Loucy (cell line): ENCODE data around the gene SNX19.

Source experiments
- H2AFZ ChIP-seq: fragments of 200-600 bp; sonication (generic); 2 replicates; pipeline ENCODE4 v1.6.0; 2016; ENCODE audit warnings: antibody characterized with exemption, mild to moderate bottlenecking, low read length, moderate library complexity
- H3F3A ChIP-seq: fragments of 200-600 bp; 2 replicates; pipeline ENCODE4 v1.6.0; 2016; ENCODE audit warnings: antibody characterized with exemption, low read depth, mild to moderate bottlenecking
- H3K27me3 ChIP-seq: fragments of 200-600 bp; sonication (generic); 2 replicates; pipeline ENCODE4 v1.6.1; 2014; ENCODE audit warnings: low read length, mild to moderate bottlenecking; ENCODE audit not compliant: insufficient read depth, poor library complexity, severe bottlenecking
- H3K36me3 ChIP-seq: fragments of 200-600 bp; sonication (generic); 2 replicates; pipeline ENCODE4 v1.6.1; 2016; ENCODE audit warnings: low read length; ENCODE audit not compliant: insufficient read depth
- H3K4me1 ChIP-seq: fragments of 200-600 bp; sonication (generic); 2 replicates; pipeline ENCODE4 v1.5.1; 2014; ENCODE audit warnings: low read length, mild to moderate bottlenecking; ENCODE audit not compliant: insufficient read depth, poor library complexity, severe bottlenecking
- H3K4me2 ChIP-seq: fragments of 200-600 bp; sonication (generic); 2 replicates; pipeline ENCODE4 v1.6.0; 2014; ENCODE audit warnings: antibody characterized with exemption, low read length, low read depth, mild to moderate bottlenecking; ENCODE audit not compliant: poor library complexity, severe bottlenecking
- H3K4me3 ChIP-seq: fragments of 200-600 bp; sonication (generic); 2 replicates; pipeline ENCODE4 v1.5.1; 2014; ENCODE audit warnings: low read length, mild to moderate bottlenecking, mixed read lengths; ENCODE audit not compliant: poor library complexity, severe bottlenecking
- H3K79me2 ChIP-seq: fragments of 200-600 bp; sonication (generic); 2 replicates; pipeline ENCODE4 v1.6.1; 2014; ENCODE audit warnings: low read length; ENCODE audit not compliant: insufficient read depth
- H3K9ac ChIP-seq: fragments of 200-600 bp; sonication (generic); 2 replicates; pipeline ENCODE4 v1.6.0; 2014; ENCODE audit warnings: mild to moderate bottlenecking, low read depth, low read length, moderate library complexity; ENCODE audit not compliant: poor library complexity, severe bottlenecking
- H3K9me2 ChIP-seq: fragments of 200-600 bp; sonication (generic); replicated peaks from 2 replicates; pipeline ENCODE4 v1.6.1; 2016; ENCODE audit warnings: low read depth, low read length, mixed read lengths
- H3K9me3 ChIP-seq: fragments of 200-600 bp; sonication (generic); 2 replicates; pipeline ENCODE4 v1.6.1; 2014; ENCODE audit warnings: mild to moderate bottlenecking, antibody characterized with exemption, low read length, low read depth; ENCODE audit not compliant: insufficient read depth
- H4K20me1 ChIP-seq: fragments of 200-600 bp; sonication (generic); 2 replicates; pipeline ENCODE4 v1.6.0; 2014; ENCODE audit warnings: antibody characterized with exemption, low read length, mild to moderate bottlenecking; ENCODE audit not compliant: insufficient read depth, poor library complexity, severe bottlenecking
- CTCF ChIP-seq: fragments of 200-600 bp; sonication (generic); conservative IDR thresholded peaks from 2 replicates; pipeline ENCODE4 v1.5.1; 2014; ENCODE audit warnings: mild to moderate bottlenecking, antibody characterized with exemption, low read length
- EZH2phosphoT487 ChIP-seq: fragments of 200-600 bp; IDR thresholded peaks from 2 replicates; pipeline ENCODE4 v1.6.1; 2018; ENCODE audit warnings: antibody characterized with exemption, mild to moderate bottlenecking, moderate library complexity, borderline replicate concordance

The SNX19 gene

GRCh38 chr11:130908061-130908460 lies 8.2 kb downstream of the SNX19 start:
- Histone ChIP-seq H3K9ac (no peak overlapping the region), H4K20me1 (no peaks in the 10 kb centered on the region), H3K4me1 (no peaks in the 10 kb centered on the region), H3K9me2 (no peaks in the 10 kb centered on the region), H3K4me2 (no peak overlapping the region), H3K27me3 (no peaks in the 10 kb centered on the region), H3F3A (no peaks in the 10 kb centered on the region), H3K4me3 (no peak overlapping the region), H3K79me2 (no peaks in the 10 kb centered on the region), H3K9me3 (no peaks in the 10 kb centered on the region), H2AFZ (no peak overlapping the region), H3K36me3 (peaks cover 13% of the 10 kb centered on the region; the same call in 1 of the 2 replicates)
- no peak for TF ChIP-seq EZH2phosphoT487

- no peaks in the 10 kb centered on the region for H3K9me3 ChIP-seq
- peaks cover 21% of the 10 kb centered on the region; the same call in 1 of the 2 replicates for H3K36me3 ChIP-seq
- H3F3A ChIP-seq = no peaks in the 10 kb centered on the region
- H3K4me1 ChIP-seq = no peaks in the 10 kb centered on the region
- no peak overlapping the region for H3K9ac ChIP-seq
- TF ChIP-seq CTCF = no peak
- TF ChIP-seq EZH2phosphoT487 = no peak
- H4K20me1 ChIP-seq = no peaks in the 10 kb centered on the region
- no peak overlapping the region for H2AFZ ChIP-seq
- H3K79me2 ChIP-seq = no peaks in the 10 kb centered on the region
- no peaks in the 10 kb centered on the region for H3K27me3 ChIP-seq
- no peaks in the 10 kb centered on the region for H3K9me2 ChIP-seq
- H3K4me3 ChIP-seq = no peak overlapping the region
- H3K4me2 ChIP-seq = no peak overlapping the region
Observed at GRCh38 chr11:130907229-130907628, 9.1 kb downstream of the SNX19 start.

- no peaks in the 10 kb centered on the region for H3K9me3 ChIP-seq
- H4K20me1 ChIP-seq = no peaks in the 10 kb centered on the region
- no peak overlapping the region for H2AFZ ChIP-seq
- no peaks in the 10 kb centered on the region for H3F3A ChIP-seq
- H3K4me3 ChIP-seq = no peak overlapping the region
- TF ChIP-seq EZH2phosphoT487 = no peak
- no peak for TF ChIP-seq CTCF
- no peaks in the 10 kb centered on the region for H3K79me2 ChIP-seq
- H3K9me2 ChIP-seq = no peaks in the 10 kb centered on the region
- no peaks in the 10 kb centered on the region for H3K27me3 ChIP-seq
- no peak overlapping the region for H3K4me2 ChIP-seq
- no peaks in the 10 kb centered on the region for H3K4me1 ChIP-seq
- peaks cover 22% of the 10 kb centered on the region; the same call in 1 of the 2 replicates for H3K36me3 ChIP-seq
- no peak overlapping the region for H3K9ac ChIP-seq
Observed at GRCh38 chr11:130906616-130907015, 9.7 kb downstream of the SNX19 start.

- Histone ChIP-seq H3K4me2 (no peak overlapping the region), H3K9ac (no peak overlapping the region), H4K20me1 (no peaks in the 10 kb centered on the region), H3K79me2 (no peaks in the 10 kb centered on the region), H3F3A (no peaks in the 10 kb centered on the region), H3K4me3 (no peak overlapping the region), H3K9me2 (no peaks in the 10 kb centered on the region), H3K4me1 (no peaks in the 10 kb centered on the region), H3K36me3 (peaks cover 29% of the 10 kb centered on the region; the same call in 1 of the 2 replicates), H3K27me3 (no peaks in the 10 kb centered on the region), H3K9me3 (no peaks in the 10 kb centered on the region), H2AFZ (no peak overlapping the region)
- TF ChIP-seq EZH2phosphoT487 (no peak), CTCF (no peak)
Observed at GRCh38 chr11:130905512-130905911, 10.8 kb downstream of the SNX19 start.
